NCI-H2196 treated with DMSO at 0.1 percent for 48 hours (cell line): Measurements from ENCODE around the gene ABCC3.
A peak's percentile ranks its signal among the peaks of the same experiment; 100 is the strongest.

Source experiments
- DNase-seq: peaks from one replicate; lab custom pipeline; 2025; ENCODE audit not compliant: unreplicated experiment; lab: John Stamatoyannopoulos, UW

ABCC3 gene

DNA sequence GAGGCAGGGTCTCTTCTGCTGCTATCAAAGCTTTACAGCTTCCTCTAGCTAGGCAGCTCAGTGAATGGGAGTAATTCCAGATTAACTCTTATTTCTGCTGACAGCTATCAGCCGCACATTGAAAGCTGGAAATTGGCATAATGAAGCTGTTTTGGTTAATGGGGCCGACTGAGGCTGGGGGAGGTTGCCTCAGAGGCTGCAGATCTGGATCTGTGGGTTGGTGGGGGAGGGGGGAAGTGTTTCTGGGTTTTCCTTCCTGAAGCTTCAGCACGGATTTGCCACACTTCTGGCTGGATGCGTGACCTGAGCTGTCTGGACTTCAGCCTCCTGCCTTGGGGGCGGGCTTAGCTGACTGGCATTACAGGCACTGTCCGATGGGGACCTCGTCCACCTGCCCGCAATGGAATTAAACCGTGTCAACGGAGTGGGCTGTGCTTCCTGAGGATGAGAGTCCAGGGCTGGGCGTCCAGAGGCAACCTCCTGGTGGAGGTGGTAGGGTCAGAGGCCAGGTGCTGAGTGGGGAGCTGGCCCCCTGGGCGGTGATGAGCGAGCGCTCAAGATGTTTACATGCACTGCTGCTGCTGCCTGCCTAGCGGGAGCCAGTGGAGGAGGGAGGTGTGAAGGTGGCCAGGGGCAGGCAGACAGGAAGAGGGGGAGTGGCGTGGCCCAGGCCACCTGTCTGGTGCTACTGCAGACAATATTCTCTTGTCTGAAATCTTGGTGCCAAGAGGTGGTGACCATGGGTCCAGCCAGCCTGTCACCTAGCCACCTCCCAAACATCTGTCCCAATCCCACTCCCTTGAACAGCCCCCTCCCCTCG is 6.7 kb upstream of the ABCC3 start:
- DNase-seq, result peak; percentile 82

DNA sequence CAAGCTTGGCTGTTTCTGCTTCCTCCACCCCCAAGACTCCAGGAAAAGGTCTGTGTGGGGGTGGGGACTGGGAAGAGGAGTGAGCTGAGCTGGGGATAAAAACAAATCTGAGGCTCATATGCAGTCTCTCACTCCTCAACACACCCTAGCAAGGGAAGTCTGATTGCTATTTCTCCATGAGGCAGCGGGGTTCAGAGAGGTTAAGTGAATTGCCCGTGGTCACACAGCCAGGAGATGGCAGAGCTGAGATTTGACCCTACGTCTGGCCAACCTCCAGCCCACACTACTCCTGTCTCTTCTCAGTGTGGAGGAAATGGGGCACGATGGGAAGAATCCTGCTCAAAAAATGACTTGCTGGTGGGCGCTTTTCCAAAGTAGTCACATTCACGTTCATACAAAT is 4.8 kb upstream of the ABCC3 start:
- no peak for DNase-seq

DNA sequence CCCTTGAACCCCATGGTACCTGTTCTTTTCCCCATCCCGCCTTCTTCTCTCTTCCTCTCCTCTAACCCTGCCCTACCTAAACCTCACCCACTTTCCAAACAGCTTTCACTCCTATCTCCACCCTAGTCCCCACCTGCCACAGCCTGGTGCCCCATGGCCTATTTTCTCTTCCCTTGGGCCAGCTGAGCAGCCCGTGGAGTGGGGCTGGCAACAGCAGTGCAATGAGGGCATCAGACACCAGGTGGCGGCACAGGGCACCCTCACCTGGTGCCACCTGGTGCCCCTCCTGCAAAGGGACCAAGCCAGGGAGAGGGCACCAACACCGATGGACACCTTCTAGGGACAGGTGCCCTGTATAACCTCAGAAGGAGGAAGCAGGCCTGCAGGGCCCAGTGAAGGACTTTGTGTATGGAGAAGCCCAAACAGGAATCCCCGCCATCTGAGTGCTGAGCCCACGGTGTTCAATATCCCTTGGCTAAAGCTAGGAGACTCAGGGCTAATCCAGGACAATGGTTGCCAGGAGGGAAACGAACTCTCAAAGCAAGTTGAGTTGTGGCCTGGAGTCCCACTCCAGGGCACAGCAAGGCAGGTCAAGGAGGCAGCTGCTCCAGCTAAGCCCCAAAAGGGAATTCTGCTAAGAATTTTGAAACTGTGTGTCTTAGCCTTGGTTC is 4.0 kb upstream of the ABCC3 start:
- peak; percentile 50 for DNase-seq

DNA sequence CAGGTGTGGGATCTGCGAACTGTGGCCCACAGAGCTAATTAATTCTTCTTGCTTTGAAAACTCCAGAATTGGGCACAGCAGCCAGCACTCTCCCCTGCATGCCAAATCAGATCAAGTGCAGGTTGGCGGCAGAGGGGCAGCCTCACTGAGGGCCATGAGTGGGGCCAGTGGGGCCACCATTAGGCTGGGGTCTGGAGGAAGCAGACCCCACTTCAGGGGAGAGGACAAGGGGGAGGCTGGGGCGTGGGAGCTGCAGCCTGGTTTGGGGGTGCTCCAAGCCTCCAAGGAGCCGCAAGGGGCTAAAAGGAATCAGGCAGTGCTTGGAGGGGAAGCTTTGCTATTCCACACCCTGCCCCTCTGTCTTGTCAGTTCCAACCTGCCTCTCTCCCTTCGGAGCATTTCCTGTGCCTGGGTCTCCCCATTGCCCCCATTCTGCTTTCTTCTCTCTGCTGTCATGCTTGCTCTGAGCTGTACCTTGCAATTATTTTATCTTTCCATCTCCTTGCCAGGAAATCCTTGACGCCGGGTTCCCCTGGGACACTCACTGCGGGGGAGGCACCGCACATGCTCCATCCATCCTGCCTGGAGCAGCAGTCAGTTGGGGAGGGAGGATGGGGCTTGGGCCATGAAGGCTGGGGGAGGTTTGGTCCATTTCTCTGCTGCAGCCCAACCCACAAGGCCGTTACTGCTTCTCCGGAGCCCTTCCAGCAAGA is 3.3 kb upstream of the ABCC3 start:
- no peak for DNase-seq

DNA sequence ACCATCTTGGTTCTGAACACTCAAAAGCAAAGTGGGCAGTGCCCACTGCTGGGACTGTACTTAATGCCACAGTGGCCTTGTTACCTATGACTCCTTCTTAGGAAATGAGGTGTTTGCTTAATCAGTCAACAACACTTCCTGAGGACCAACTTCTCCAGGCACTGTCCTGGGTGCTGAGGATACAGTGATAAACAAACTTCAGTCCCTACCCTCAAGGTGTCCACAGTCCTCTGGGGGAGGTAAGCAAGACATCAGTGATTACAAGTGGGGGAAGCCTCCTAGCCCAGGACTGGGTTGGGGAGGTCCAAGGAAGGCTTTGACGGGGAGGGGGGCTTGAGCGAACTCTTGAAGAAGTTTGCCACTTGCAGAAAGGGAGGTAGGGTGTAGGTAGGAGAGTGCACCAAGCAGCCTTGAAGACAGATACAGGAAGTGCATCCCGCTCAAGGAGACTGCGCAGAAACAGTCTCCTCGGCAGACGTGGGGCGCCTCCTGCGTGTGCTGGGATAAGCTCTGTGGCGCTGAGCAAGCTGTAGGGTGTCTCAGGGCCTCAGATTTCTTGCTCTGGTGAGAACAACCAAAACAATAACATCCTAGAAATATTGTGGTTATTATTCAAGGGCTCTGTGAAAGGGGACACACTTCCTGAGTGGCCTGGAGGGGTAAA is 2.6 kb upstream of the ABCC3 start:
- DNase-seq, result no peak

DNA sequence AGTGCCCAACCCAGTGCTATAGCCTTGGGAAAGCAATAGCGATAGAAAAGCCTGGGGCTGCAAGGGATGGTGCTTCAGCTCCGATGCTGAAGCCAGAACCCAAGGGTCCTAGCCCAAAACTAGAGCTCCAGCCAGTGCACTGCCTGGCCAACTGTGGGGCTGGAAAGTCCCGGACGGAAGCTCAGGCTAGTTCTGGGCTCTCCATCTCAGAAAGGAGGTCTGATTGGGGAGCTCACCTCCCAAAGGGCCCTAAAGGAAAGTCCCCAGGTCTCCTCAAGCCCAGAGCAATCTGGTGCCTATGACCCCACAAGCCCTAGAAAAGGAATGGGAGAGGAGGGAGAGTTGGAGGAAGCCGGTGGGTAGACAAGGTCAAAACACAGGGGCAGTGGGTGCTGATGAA is 2.0 kb upstream of the ABCC3 start:
- no peak for DNase-seq

DNA sequence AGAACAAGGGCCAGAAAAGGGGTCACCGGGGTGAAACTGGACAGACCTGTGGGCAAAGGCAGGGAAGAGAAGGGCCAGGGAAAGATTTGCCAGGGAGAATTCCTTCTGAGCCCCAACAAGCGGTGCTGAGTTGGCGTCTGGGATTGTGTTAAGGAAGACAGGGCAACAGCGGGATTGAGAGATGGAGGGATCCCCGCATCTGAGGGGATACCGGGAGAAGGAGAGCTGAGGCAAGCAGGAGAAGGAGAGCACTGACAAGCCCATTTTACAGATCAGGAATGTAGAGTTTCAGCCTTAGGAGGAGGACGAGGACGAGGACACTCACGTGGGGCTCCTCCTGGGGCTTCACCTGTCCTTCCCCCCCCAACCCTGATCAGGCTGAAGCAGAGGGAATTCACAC is 998 bp upstream of the ABCC3 start:
- DNase-seq, result no peak

DNA sequence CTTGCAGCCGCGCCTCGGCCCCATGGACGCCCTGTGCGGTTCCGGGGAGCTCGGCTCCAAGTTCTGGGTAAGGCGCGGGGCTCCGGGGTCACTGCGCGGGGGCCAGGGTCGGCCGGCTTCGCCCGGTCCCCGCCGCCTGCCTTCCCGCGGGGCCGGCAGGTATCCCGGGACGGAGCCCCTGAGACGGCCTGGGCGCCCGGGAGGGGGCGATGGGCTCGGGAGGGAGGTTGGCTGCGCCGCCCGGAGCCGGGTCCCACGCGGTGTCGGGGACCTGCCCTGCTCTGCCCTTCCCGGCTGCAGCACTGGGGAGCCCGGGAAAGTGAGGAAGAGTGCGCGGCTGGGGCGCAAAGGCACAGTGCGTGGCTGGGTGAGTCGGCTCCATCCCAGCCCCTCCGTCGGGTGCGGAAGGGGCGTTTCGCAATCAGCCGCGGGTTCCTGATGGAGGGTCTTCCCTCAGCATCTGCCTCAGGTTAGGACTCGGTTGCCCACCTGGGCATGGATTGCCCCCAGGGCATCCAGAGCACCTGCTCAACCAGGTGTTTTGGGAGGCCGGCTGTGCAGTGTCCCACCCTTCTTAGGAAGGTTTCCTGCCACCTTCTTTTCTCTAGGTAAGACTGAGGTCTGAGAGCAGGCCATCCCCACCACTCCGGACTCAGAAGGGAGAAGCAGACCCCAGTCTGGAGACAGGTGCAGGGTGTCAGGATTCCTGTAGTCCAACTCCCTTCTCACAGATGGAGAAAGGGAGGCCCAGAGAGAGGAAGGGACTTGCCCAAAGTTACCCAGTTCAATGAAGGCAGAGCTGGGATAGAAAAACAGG is 442 bp downstream of the ABCC3 start:
- no peak for DNase-seq

DNA sequence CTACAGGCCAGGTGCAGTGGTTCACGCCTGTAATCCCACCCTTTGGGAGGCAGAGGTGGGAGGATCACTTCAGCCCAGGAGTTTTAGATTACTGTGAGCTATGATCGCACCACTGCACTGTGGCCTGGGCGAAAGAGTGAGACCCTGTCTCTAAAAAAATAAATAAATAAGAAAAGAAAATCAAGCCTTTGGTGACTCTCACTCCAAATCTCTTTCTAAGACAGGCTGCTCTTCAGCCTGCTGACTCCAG is 976 bp downstream of the ABCC3 start:
- DNase-seq, result no peak

DNA sequence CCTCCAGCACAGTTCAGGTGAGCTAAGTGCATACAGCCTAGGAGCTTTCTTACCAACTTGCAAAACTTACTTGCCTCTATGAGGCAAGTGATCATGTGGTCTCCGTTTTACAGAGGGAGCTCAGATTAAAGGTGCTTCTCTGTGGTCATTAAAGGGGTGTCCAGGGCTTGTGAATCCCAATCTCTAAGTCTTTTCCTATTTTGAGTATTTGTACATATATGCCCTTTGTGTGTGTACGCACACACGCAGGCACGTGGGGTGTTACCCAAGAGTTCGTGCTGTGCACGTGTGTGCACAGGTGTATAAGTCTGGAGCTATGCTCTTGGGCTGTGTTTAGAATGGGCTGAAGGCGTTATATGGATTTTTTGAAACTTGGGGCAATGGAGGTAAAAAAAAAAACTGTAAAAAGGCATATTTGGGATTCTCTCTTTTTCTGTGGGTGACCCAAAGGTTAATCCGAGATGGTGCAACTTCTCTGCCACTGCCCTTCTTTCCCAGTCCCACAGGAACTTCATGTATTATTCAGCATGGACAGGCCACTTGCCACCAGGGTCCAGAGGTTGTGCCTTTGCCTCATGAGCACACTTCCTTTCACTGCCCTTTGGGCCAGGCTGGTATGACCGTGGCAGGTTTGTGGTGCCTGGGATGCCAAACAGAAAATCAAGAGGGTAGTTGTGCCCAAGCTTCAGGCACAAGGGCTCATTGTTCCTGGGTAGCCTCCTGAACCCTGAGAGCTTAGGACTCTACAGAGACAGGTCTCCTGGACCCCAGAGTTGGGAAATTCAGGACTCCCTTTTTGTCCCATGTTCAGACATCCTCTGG is 1.5 kb downstream of the ABCC3 start:
- DNase-seq, result no peak

DNA sequence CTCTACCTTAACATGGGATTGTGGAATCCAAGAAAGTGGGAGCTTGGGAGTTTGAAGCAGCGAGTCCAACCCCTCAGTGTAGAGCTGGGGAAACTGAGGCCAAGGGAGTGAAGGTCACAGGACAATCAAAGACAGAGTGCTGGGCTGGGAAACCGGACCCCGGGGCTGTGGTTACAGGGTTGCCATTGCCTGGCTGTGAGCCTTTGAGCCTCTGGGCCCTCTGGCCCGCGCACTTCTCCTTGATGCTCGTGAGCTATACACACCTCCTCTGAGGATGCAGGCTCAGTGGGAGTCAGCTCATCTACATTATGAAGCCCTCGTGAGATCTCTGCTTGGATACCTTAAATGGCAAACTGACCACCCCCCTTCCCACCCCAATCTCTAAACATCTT is 2.1 kb downstream of the ABCC3 start:
- DNase-seq, result no peak

DNA sequence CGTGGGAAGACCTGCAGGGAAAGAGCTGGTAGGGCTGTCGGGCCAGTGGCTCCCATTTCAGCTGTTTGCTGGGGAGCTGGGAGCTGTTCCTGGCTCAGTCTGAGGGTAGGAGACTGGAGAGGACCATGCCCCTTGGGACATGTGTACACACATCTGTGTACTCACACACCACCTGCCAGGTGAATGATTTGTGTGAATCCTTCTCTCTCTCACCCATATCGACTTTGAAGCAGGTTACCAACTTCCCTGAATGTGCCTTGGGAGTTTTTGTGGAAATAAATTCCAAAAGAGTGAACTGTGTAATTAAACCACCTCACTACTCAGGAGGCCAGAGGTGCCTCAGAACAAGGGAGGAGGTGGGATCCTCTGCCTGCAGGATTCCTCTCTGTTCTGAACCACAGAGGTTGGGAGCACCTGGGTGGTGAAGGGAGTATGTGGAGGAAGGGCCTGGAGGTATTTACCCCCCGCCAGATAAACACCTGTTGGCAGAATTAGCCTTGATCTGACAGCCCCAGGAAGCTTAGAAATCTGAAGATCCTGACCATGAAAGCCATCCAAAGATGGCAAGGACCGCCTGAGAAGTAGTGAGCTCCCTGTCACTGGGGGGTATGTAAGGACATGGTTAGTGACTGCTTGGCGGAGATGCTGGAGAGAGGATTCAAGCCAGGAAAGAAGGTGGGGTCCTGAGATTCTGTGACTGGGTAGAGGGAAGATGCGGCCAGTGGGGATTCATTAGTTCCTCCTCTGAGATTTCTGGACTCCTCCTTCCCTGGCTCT is 3.3 kb downstream of the ABCC3 start:
- DNase-seq, result no peak

DNA sequence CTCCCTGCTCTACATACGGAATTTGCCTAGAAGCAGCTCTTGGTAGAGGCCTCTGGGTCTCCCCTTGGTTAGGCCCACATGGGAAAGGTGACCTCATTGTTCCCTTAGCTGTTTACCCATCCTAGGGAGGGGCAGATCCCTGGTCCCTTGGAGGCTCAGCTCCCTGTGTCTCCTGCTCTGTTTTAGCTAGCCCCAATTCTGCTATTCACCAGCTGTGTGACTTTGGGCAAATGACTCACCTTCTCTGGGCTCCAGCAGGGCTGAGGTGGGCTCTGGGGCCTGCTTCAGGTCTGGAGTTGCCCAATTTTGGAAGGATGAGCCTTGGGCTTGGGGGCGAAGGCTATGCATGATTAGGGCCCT is 3.9 kb downstream of the ABCC3 start:
- DNase-seq, result no peak

DNA sequence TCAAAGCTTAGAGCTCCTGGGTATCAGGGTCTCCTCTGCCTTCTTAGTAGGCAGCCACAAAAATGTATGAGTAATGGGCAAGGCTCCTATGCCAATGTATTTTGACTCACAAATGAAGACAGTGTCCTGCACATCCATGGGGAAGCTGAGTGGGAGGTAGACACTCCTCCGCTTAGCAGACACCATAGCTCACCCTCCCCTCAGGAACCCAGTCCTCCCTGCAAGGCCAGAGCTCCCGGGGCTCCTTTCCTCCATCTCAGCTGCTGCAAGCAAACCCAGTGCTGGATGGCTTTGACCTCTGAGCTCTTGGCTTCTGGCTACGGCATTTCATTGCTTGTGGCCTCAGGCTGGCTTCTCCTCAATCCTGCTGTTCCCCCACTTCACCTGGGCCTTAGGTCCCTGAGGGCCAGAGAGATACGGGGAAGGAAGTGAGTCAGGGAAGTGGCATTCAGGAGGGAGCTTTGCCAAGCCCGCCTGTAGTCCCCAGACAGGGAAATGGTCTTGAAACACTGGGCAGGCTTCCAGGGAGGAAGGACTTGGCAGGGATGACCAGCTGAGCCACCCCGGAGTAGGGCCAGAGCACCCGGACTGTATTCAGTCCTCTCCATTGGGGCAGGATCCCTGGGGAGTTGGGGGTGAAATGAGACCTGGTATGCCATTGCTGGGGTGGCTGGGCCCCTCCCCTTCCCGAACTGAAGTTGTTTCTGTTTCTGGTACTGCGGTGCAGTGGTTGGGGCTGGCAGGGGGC is 4.5 kb downstream of the ABCC3 start:
- DNase-seq, result peak; percentile 92

DNA sequence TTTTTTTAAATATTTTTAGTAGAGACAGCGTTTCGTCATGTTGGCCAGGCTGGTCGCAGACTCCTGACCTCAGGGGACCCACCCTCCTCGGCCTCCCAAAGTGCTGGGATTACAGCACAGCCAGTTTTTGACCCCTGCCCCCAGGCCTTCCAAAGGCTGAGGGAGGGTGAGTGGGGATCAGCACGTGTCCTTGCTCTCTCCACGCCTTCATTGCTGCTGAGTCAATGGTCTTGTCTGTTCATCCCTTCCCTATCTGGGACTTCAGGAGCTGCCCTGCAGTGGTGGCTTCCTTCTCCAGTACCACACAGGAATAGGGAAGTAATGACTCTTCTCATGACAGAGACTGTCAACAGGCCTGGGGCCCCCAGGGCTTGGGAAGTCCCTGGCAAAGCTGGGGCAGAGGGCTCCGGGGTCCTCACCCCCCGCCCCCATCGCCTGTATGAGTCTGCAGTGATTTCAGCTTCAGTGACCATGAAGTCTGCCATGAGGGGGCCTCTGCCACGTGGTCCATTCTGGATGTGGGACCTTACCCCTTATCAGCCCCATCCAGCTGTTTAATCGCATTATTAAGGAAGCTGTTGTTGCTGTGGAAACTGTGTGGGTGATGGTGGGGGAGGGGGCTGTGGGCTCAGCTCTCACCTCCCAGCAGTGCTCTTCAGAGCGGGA is 6.1 kb downstream of the ABCC3 start:
- no peak for DNase-seq

DNA sequence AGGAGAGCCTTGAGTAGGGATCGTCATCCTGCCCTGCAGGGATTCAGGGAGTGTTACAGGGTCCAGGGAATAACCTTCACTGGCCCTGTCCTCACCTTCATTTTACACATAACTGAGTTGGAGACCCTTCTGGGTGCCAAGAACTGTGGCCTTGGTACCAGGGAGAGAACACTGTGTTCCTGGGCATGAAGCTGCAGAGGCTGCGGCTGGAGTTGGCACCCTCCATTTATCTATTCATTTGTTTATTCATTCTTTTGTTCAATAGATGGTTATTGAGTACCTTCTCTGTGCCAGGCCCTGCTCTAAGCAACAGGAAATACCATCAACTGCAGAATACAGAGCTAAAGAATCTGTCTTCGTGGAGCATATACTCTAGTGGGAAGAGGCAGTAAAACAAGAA is 6.7 kb downstream of the ABCC3 start:
- DNase-seq, result no peak

DNA sequence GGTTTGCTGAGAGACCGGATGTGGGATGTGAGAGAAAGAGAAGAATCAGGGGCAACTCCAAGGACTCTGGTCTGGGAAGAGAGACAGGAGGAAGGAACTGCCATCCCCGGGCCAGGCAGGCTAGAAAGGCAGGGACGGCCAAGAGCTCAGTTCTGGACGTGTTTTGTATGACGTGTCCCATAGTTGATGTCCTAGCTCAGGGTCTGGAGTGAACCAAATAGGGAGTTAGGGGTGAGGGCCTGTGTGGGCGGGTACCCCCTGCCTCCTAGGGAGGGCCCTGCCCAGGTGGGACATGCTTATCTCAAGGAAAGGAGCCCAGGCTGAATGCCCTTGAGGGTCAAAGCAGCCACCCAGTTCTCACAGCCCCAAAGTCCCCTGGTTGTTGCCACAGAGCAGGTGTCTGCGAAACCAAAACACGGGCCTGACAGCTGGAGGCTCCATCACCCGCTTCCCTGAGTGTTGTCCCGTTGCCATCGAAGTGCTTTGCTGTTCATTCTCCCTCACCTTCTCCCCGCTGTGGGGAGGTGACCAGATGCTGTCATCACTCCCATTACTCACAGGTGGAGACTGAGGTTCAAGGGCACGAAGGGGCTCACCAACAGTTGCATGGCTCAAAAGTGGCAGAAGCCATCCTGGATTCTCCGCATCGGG is 7.5 kb downstream of the ABCC3 start:
- DNase-seq, result no peak
